ENCODE data around the gene HEXD. TPM values are rescaled to one million over a fixed set of nuclear protein-coding genes. Genes with fewer than 3 reads are reported as not detected.
"Not testable (repeated sequence)": the region's sequence is repeated elsewhere in the genome, so short reads cannot be mapped to it uniquely, and the experiment has no call there.

Gene HEXD
- total RNA-seq, 2 donors from 2014 or later = 31.5 to 37.6 TPM

- Mint-ChIP-seq H3K4me3 (no peak overlapping the region), H3K36me3 (ENCODE audit: low read depth) (peaks cover 10% of the 10 kb centered on the region), H3K27ac (no peak overlapping the region), H3K9me3 (no peaks in the 10 kb centered on the region), H3K4me1 (no peaks in the 10 kb centered on the region), H3K27me3 (ENCODE audit: insufficient read depth) (no peaks in the 10 kb centered on the region)
- Histone ChIP-seq H3K9me3 (ENCODE audit: control insufficient read depth, low read length) (no peaks in the 10 kb centered on the region), H3K27ac (ENCODE audit: low read depth, low read length) (no peak overlapping the region), H3K36me3 (ENCODE audit: control insufficient read depth, insufficient read depth, low read length) (peaks cover 4% of the 10 kb centered on the region), H3K9ac (ENCODE audit: extremely low read depth, low read length, poor library complexity, severe bottlenecking) (no peak overlapping the region), H3K4me3 (ENCODE audit: low read length) (no peak overlapping the region), H3K4me1 (ENCODE audit: control insufficient read depth, insufficient read depth, low read length) (no peaks in the 10 kb centered on the region), H3K27me3 (ENCODE audit: control insufficient read depth, insufficient read depth, low read length, poor library complexity, severe bottlenecking) (no peaks in the 10 kb centered on the region)
- no peak for DNase-seq
- no peak for TF ChIP-seq CTCF (conservative IDR thresholded peaks at IDR 0.05)
- 90 to 93% methylated on average over 10 to 14 of the region's 14 CpGs for WGBS, 2 experiments (ENCODE audit: insufficient coverage in 1 of 2, insufficient read length in 1 of 2)
Observed at GRCh38 chr17:82410014-82410716, 8.0 kb upstream of the HEXD start.

- no peak overlapping the region for H3K4me3 ChIP-seq (ENCODE audit: low read length)
- no peaks in the 10 kb centered on the region for H3K27me3 ChIP-seq (ENCODE audit: control insufficient read depth, insufficient read depth, low read length, poor library complexity, severe bottlenecking)
- no peak overlapping the region for H3K4me3 Mint-ChIP-seq
- WGBS, 2 experiments (ENCODE audit: insufficient coverage in 1 of 2, insufficient read length in 1 of 2) = 96% methylated on average over 23 to 24 of the region's 24 CpGs
- H3K4me1 Mint-ChIP-seq = no peaks in the 10 kb centered on the region
- H3K36me3 ChIP-seq (ENCODE audit: control insufficient read depth, insufficient read depth, low read length) = peaks cover 4% of the 10 kb centered on the region
- no peak for TF ChIP-seq CTCF (conservative IDR thresholded peaks at IDR 0.05)
- H3K9me3 ChIP-seq (ENCODE audit: control insufficient read depth, low read length) = no peaks in the 10 kb centered on the region
- no peak overlapping the region for H3K9ac ChIP-seq (ENCODE audit: extremely low read depth, low read length, poor library complexity, severe bottlenecking)
- DNase-seq = no peak
- H3K36me3 Mint-ChIP-seq (ENCODE audit: low read depth) = peaks cover 7% of the 10 kb centered on the region
- no peaks in the 10 kb centered on the region for H3K9me3 Mint-ChIP-seq
- H3K4me1 ChIP-seq (ENCODE audit: control insufficient read depth, insufficient read depth, low read length) = no peaks in the 10 kb centered on the region
- no peak overlapping the region for H3K27ac Mint-ChIP-seq
- H3K27ac ChIP-seq (ENCODE audit: low read depth, low read length) = no peak overlapping the region
- H3K27me3 Mint-ChIP-seq (ENCODE audit: insufficient read depth) = no peaks in the 10 kb centered on the region
Observed at GRCh38 chr17:82411396-82412053, 6.6 kb upstream of the HEXD start.

- WGBS, 2 experiments (ENCODE audit: insufficient coverage in 1 of 2, insufficient read length in 1 of 2) = 94% methylated on average over 15 of the region's 16 CpGs; no CpG with 5 or more reads in 1 of the 2 experiments
- H3K9me3 ChIP-seq (ENCODE audit: control insufficient read depth, low read length); H3K4me3 Mint-ChIP-seq; H3K4me3 ChIP-seq (ENCODE audit: low read length); H3K27ac Mint-ChIP-seq; DNase-seq; H3K27me3 ChIP-seq (ENCODE audit: control insufficient read depth, insufficient read depth, low read length, poor library complexity, severe bottlenecking); H3K27me3 Mint-ChIP-seq (ENCODE audit: insufficient read depth); H3K36me3 ChIP-seq (ENCODE audit: control insufficient read depth, insufficient read depth, low read length); H3K36me3 Mint-ChIP-seq (ENCODE audit: low read depth); H3K9me3 Mint-ChIP-seq; H3K4me1 Mint-ChIP-seq; H3K27ac ChIP-seq (ENCODE audit: low read depth, low read length); H3K9ac ChIP-seq (ENCODE audit: extremely low read depth, low read length, poor library complexity, severe bottlenecking); H3K4me1 ChIP-seq (ENCODE audit: control insufficient read depth, insufficient read depth, low read length): not testable (repeated sequence)
Observed at GRCh38 chr17:82412081-82412480, 6.1 kb upstream of the HEXD start.
